Measurements from ENCODE around the gene TGFBR1. TPM values are rescaled to one million over a fixed set of nuclear protein-coding genes. Genes with fewer than 3 reads are reported as not detected.
A peak's percentile ranks its signal among the peaks of the same experiment; 100 is the strongest.

Gene TGFBR1
- total RNA-seq, 4 donors from 2014 or later, result 10.1 to 23.3 (median 16.0) TPM

- TF ChIP-seq POLR2A (IDR thresholded peaks at IDR 0.05) (no peak), CTCF (IDR thresholded peaks at IDR 0.05) (no peak)
- WGBS, 2 donors, result 60 to 65% methylated on average over 8 of the region's 8 CpGs
- peak in 1 of 2 donors; percentile 57 for DNase-seq (ENCODE audit: low spot score in 2 of 2)
Measured at GRCh38 chr9:99058964-99059921, 45.7 kb upstream of the TGFBR1 start.

GRCh38 chr9:99060621-99061020 is 44.3 kb upstream of the TGFBR1 start:
- no peak for TF ChIP-seq POLR2A (IDR thresholded peaks at IDR 0.05)
- TF ChIP-seq CTCF (IDR thresholded peaks at IDR 0.05), result no peak
- WGBS, 2 donors, result 82 to 85% methylated on average over 2 of the region's 2 CpGs
- no peak for DNase-seq (ENCODE audit: low spot score in 2 of 2)
- intact Hi-C loops (cut with DNase I; ENCODE audit: low total_unique reads), result no loop called here
- no peak overlapping the region for H3K4me3 ChIP-seq (ENCODE audit: low read depth, poor library complexity, severe bottlenecking)

More at GRCh38 chr9:99058964-99059921, 45.7 kb upstream of the TGFBR1 start:
- no peak overlapping the region for H3K4me3 ChIP-seq (ENCODE audit: low read depth, poor library complexity, severe bottlenecking)
- intact Hi-C loops (cut with DNase I; ENCODE audit: low total_unique reads), result no loop called here

DNA sequence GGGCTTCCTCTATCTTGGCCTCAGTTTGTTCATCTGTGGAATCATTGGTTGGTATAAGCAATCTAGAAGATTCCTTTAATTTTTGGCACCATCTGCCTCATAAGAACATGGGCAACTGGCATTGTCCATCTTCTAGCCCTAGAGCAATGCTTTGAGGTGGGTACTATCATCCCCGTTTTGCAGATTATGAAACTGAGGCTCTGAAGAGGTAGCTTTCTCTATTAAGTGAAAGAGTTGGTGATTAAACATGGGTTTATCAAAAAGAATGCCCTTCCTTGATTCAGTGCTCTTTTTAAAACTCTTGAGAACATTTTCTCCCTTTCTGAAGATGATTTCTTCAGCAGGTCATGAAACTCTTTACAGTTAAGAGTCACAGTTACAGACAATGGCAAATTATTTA is 42.4 kb upstream of the TGFBR1 start:
- no peak for DNase-seq (ENCODE audit: low spot score in 2 of 2)
- 93 to 95% methylated on average over 1 of the region's 1 CpG for WGBS, 2 donors
- intact Hi-C loops (cut with DNase I; ENCODE audit: low total_unique reads), result no loop called here
- TF ChIP-seq POLR2A (IDR thresholded peaks at IDR 0.05) (no peak), CTCF (IDR thresholded peaks at IDR 0.05) (no peak)
- H3K4me3 ChIP-seq (ENCODE audit: low read depth, poor library complexity, severe bottlenecking), result no peak overlapping the region

GRCh38 chr9:99063522-99063921 is 41.4 kb upstream of the TGFBR1 start:
- TF ChIP-seq POLR2A (IDR thresholded peaks at IDR 0.05), result no peak
- no peak for TF ChIP-seq CTCF (IDR thresholded peaks at IDR 0.05)
- no peak for DNase-seq (ENCODE audit: low spot score in 2 of 2)
- 96 to 97% methylated on average over 1 of the region's 1 CpG for WGBS, 2 donors
- no peak overlapping the region for H3K4me3 ChIP-seq (ENCODE audit: low read depth, poor library complexity, severe bottlenecking)
- intact Hi-C loops (cut with DNase I; ENCODE audit: low total_unique reads), result no loop called here

- H3K4me3 ChIP-seq (ENCODE audit: low read depth, poor library complexity, severe bottlenecking), result no peak overlapping the region
- DNase-seq (ENCODE audit: low spot score in 2 of 2), result no peak
- TF ChIP-seq POLR2A (IDR thresholded peaks at IDR 0.05), result no peak
- TF ChIP-seq CTCF (IDR thresholded peaks at IDR 0.05), result no peak
- intact Hi-C loops (cut with DNase I; ENCODE audit: low total_unique reads), result no loop called here
- WGBS, 2 donors, result 74 to 77% methylated on average over 3 of the region's 3 CpGs
Measured at GRCh38 chr9:99066571-99066970, 38.3 kb upstream of the TGFBR1 start.
